HG02588 (cell line): ENCODE measurements around the gene ZBTB1.
A peak's percentile ranks its signal among the peaks of the same experiment; 100 is the strongest.
"Not testable (repeated sequence)": the region's sequence is repeated elsewhere in the genome, so short reads cannot be mapped to it uniquely, and the experiment has no call there.

Experiments used
- ATAC-seq: cut with Tn5 transposase; IDR thresholded peaks from one replicate; pipeline ENCODE4 v1.9.1; 2021; ENCODE audit warnings: mild to moderate bottlenecking, moderate library complexity; ENCODE audit not compliant: unreplicated experiment

The ZBTB1 gene

GRCh38 chr14:64496764-64497163 lies 7.8 kb upstream of the ZBTB1 start:
- ATAC-seq: no peak

- no peak for ATAC-seq
These were observed 4.5 kb upstream of the ZBTB1 start for GRCh38 chr14:64500088-64500487.

- ATAC-seq: no peak
These were observed 3.0 kb upstream of the ZBTB1 start for GRCh38 chr14:64501411-64502171.

- no peak for ATAC-seq
These were observed 2.1 kb upstream of the ZBTB1 start for GRCh38 chr14:64502456-64502855.

- ATAC-seq: peak; percentile 1
These were observed 1.6 kb upstream of the ZBTB1 start for GRCh38 chr14:64502887-64503433.

GRCh38 chr14:64503434-64504309 lies 898 bp upstream of the ZBTB1 start, which contains the start of gene ZBTB25:
Gene ZBTB25, minus strand, starts transcription at chr14:64503838. Its CDS starts 13,305 bp downstream, at chr14:64490533.
- ATAC-seq: peak; percentile 57

GRCh38 chr14:64504897-64505794 lies 576 bp downstream of the ZBTB1 start:
- peak; percentile 25 for ATAC-seq

- ATAC-seq: no peak
These were observed 2.2 kb downstream of the ZBTB1 start for GRCh38 chr14:64506721-64507120.

- no peak for ATAC-seq
These were observed 3.0 kb downstream of the ZBTB1 start for GRCh38 chr14:64507376-64508156.

GRCh38 chr14:64508215-64508776 lies 3.7 kb downstream of the ZBTB1 start:
- ATAC-seq: no peak

- no peak for ATAC-seq
These were observed 4.5 kb downstream of the ZBTB1 start for GRCh38 chr14:64509036-64509435.

- no peak for ATAC-seq
These were observed 6.5 kb downstream of the ZBTB1 start for GRCh38 chr14:64510825-64511671.

- no peak for ATAC-seq
These were observed 8.7 kb downstream of the ZBTB1 start for GRCh38 chr14:64513271-64513670.

- no peak for ATAC-seq
These were observed 10.5 kb downstream of the ZBTB1 start for GRCh38 chr14:64515053-64515452.

GRCh38 chr14:64516969-64517368 lies 12.4 kb downstream of the ZBTB1 start:
- ATAC-seq: no peak

- not testable (repeated sequence) for ATAC-seq
These were observed 13.1 kb downstream of the ZBTB1 start for GRCh38 chr14:64517667-64518066.

- ATAC-seq: no peak
These were observed 13.7 kb downstream of the ZBTB1 start for GRCh38 chr14:64518229-64518628.

- no peak for ATAC-seq
These were observed 16.1 kb downstream of the ZBTB1 start for GRCh38 chr14:64520699-64521098.
